ENCODE data around the gene RPL9. TPM values are rescaled to one million over a fixed set of nuclear protein-coding genes. Genes with fewer than 3 reads are reported as not detected.

The RPL9 gene
- total and polyA plus RNA-seq, 2 of the 13 experiments (the other 11 are each of a cell fraction or from before 2014, with no cell fraction given) = 993 to 2,148 TPM

- TF ChIP-seq ZNF83 (CRISPR knock-in tag; IDR thresholded peaks at IDR 0.05; ENCODE audit: borderline replicate concordance) (no peak), MNT (IDR thresholded peaks at IDR 0.05) (peak; percentile 62), ZNF124 (CRISPR knock-in tag; IDR thresholded peaks at IDR 0.05) (no peak), ZNF615 (CRISPR knock-in tag; IDR thresholded peaks at IDR 0.05; ENCODE audit: borderline replicate concordance) (no peak), SP2 (CRISPR knock-in tag; IDR thresholded peaks at IDR 0.05) (no peak; the same call in 1 of the 2 replicates), ZNF567 (CRISPR knock-in tag; IDR thresholded peaks at IDR 0.05; ENCODE audit: borderline replicate concordance) (peak; percentile 6; the same call in 1 of the 2 replicates), ARID4A (CRISPR knock-in tag; IDR thresholded peaks at IDR 0.05; ENCODE audit: borderline replicate concordance) (peak; percentile 88; the same call in 1 of the 2 replicates), MED8 (CRISPR knock-in tag; IDR thresholded peaks at IDR 0.05; ENCODE audit: insufficient replicate concordance) (peak; percentile 56), ZNF563 (CRISPR knock-in tag; IDR thresholded peaks at IDR 0.05) (peak; percentile 72; the same call in 1 of the 2 replicates), TRIM22 (IDR thresholded peaks at IDR 0.05) (no peak), KLF6 (CRISPR knock-in tag; IDR thresholded peaks at IDR 0.05) (no peak; the same call in 1 of the 2 replicates), ZNF704 (CRISPR knock-in tag; IDR thresholded peaks at IDR 0.05; ENCODE audit: borderline replicate concordance) (peak; percentile 80; the same call in 1 of the 2 replicates), ZNF777 (CRISPR knock-in tag; IDR thresholded peaks at IDR 0.05) (no peak), CENPX (CRISPR knock-in tag; IDR thresholded peaks at IDR 0.05) (no peak), ZNF333 (CRISPR knock-in tag; IDR thresholded peaks at IDR 0.05; ENCODE audit: borderline replicate concordance) (0 out of 2 replicates have a peak, but pooled peaks have one; percentile 67), IRF1 (CRISPR knock-in tag; IDR thresholded peaks at IDR 0.05; ENCODE audit: low read depth) (0 out of 2 replicates have a peak, but pooled peaks have one; percentile 67), SP140L (CRISPR knock-in tag; IDR thresholded peaks at IDR 0.05; ENCODE audit: borderline replicate concordance) (no peak), RAD51 (IDR thresholded peaks at IDR 0.05; ENCODE audit: borderline replicate concordance) (no peak), AGO2 (optimal IDR thresholded peaks at IDR 0.05; ENCODE audit: low read depth, low read length) (peak; percentile 98), GZF1 (CRISPR knock-in tag; IDR thresholded peaks at IDR 0.05) (no peak)
Measured at GRCh38 chr4:39458505-39459300, at the start of gene RPL9, which contains the start of gene LIAS (continued).

Data from HepG2 (cell line).